Skeletal muscle tissue (tissue), 4 donors: ENCODE data around the gene RPS13. TPM values are rescaled to one million over a fixed set of nuclear protein-coding genes. Genes with fewer than 3 reads are reported as not detected.
"Not testable (repeated sequence)": the region's sequence is repeated elsewhere in the genome, so short reads cannot be mapped to it uniquely, and the experiment has no call there.

Source experiments
- H3K27ac ChIP-seq: one replicate; pipeline ENCODE4 v1.7.0; 2013; ENCODE audit warnings: mild to moderate bottlenecking, low read depth, low read length, inconsistent platforms
- H3K27me3 ChIP-seq, 3 donors: one replicate each; pipeline ENCODE4 v1.7.0; 2013; ENCODE audit warnings: low read length in 3 of 3; ENCODE audit not compliant: control insufficient read depth in 3 of 3, insufficient read depth in 3 of 3
- H3K36me3 ChIP-seq, 3 donors: one replicate each; pipeline ENCODE4 v1.7.0; 2013; ENCODE audit warnings: low read length in 3 of 3; ENCODE audit not compliant: control insufficient read depth in 3 of 3, insufficient read depth in 3 of 3
- H3K4me1 ChIP-seq, 3 donors: one replicate each; pipeline ENCODE4 v1.7.0; 2013; ENCODE audit warnings: low read length in 3 of 3, mild to moderate bottlenecking in 3 of 3; ENCODE audit not compliant: control insufficient read depth in 3 of 3, insufficient read depth in 3 of 3
- H3K4me3 ChIP-seq, 3 donors: one replicate each; pipeline ENCODE4 v1.7.0; 2013; ENCODE audit warnings: low read length in 3 of 3
- H3K9ac ChIP-seq, 3 donors: one replicate each; pipeline ENCODE4 v1.7.0; 2013; ENCODE audit warnings: low read length in 3 of 3, mild to moderate bottlenecking in 3 of 3, moderate library complexity in 2 of 3, low read depth in 1 of 3
- H3K9me3 ChIP-seq, 3 donors: one replicate each; pipeline ENCODE4 v1.7.0; 2013; ENCODE audit warnings: low read length in 3 of 3; ENCODE audit not compliant: control insufficient read depth in 3 of 3
- total RNA-seq: library from RNA; depleted of rRNA; stranded (reverse); fragments of >200 nt; gene quantifications from one replicate; pipeline ENCODE4 v1.2.3, GENCODE V29; 2014
- donor health status: Osteomylitis.

Gene RPS13
- total RNA-seq, 1 donor from 2014 or later, result 3,269 TPM

- H3K27ac ChIP-seq, result peak overlapping the region; percentile 96
- peaks cover 19 to 30% (median 21%) of the 10 kb centered on the region in 3 donors for H3K4me1 ChIP-seq
- no peaks in the 10 kb centered on the region for H3K27me3 ChIP-seq
- peak overlapping the region; percentile 97 to 99 (median 99) for H3K9ac ChIP-seq
- peak overlapping the region; percentile 96 to 99 (median 97) for H3K4me3 ChIP-seq
- no peaks in the 10 kb centered on the region for H3K9me3 ChIP-seq
- H3K36me3 ChIP-seq, result peaks cover 20 to 26% (median 25%) of the 10 kb centered on the region in 3 donors
These were observed 287 bp downstream of the RPS13 start for GRCh38 chr11:17077240-17077519.

DNA sequence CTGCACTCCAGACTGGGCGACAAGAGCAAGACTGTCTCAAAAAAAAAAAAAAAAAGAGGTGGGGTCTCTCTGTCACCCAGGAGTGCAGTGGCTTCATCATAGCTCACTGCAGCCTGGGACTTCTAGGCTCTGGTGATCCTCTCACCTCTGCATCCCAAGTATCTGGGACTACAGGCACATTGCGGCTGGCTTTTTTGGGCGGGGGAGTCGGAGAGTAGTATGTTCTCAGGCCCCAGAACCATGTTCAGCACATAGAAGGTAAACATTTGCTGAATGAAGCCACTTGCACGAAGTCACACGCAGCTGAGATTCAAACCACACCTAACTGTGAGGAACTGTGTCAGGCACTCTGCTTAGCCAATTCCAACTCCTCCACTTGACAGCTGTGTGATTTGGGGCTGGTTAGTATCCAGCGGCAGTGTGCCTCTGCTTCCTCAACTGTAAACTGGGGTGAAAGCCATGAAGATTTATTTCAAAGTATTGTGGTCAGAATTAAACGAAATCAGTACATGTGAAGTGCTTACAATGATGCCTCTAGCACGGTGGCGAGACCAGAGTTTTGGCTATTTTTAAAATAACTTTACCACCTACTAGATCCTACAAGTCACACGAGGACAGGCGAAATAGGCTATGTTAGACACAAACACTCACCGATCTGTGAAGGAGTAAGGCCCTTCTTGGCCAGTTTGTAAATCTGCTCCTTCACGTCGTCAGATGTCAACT is 789 bp downstream of the RPS13 start:
- no peaks in the 10 kb centered on the region for H3K27me3 ChIP-seq
- no peaks in the 10 kb centered on the region for H3K9me3 ChIP-seq
- H3K9ac ChIP-seq, result peak overlapping the region; percentile 97 to 99 (median 99)
- peak overlapping the region; percentile 96 to 99 (median 97) for H3K4me3 ChIP-seq
- peaks cover 19 to 30% (median 21%) of the 10 kb centered on the region in 3 donors for H3K4me1 ChIP-seq
- H3K27ac ChIP-seq, result peak overlapping the region; percentile 96
- H3K36me3 ChIP-seq, result peaks cover 20 to 26% (median 25%) of the 10 kb centered on the region in 3 donors

GRCh38 chr11:17075506-17075905 is 2.0 kb downstream of the RPS13 start:
- Histone ChIP-seq H3K27ac (no peak overlapping the region), H3K9me3 (no peaks in the 10 kb centered on the region), H3K27me3 (no peaks in the 10 kb centered on the region), H3K4me1 (peaks cover 19 to 30% (median 21%) of the 10 kb centered on the region in 3 donors), H3K4me3 (no peak overlapping the region), H3K9ac (no peak overlapping the region), H3K36me3 (peaks cover 20 to 26% (median 25%) of the 10 kb centered on the region in 3 donors)

GRCh38 chr11:17073370-17074027 is 4.0 kb downstream of the RPS13 start:
- H3K9me3 ChIP-seq, result no peaks in the 10 kb centered on the region
- no peak overlapping the region for H3K4me3 ChIP-seq
- H3K9ac ChIP-seq, result no peak overlapping the region
- H3K27ac ChIP-seq, result no peak overlapping the region
- peaks cover 20 to 26% (median 25%) of the 10 kb centered on the region in 3 donors for H3K36me3 ChIP-seq
- H3K27me3 ChIP-seq, result no peaks in the 10 kb centered on the region
- peaks cover 19 to 30% (median 21%) of the 10 kb centered on the region in 3 donors for H3K4me1 ChIP-seq

DNA sequence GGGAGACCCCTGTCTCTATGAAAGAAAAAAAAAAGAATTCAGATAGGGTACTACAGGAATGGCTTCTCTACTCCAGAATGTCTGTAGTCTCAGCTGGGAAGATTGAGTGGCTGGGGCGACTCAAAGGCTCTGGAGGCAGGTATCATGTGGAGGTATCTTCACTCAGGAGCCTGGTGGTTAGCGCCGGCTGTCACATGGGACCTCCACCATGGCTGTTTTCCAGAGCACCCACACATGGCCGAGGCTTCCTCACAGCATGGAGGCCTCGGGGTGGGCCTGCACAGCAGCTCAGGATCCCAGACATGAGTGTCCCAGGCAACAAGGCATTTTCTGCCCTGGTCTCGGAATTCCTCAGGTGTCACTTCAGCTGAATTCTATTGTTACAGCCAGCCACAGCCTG is 10.1 kb downstream of the RPS13 start:
- H3K9me3 ChIP-seq, result no peaks in the 10 kb centered on the region
- no peak overlapping the region for H3K4me3 ChIP-seq
- no peaks in the 10 kb centered on the region for H3K4me1 ChIP-seq
- H3K36me3 ChIP-seq, result no peaks in the 10 kb centered on the region
- H3K9ac ChIP-seq, result no peak overlapping the region
- no peak overlapping the region for H3K27ac ChIP-seq
- no peaks in the 10 kb centered on the region for H3K27me3 ChIP-seq

GRCh38 chr11:17066691-17067090 is 10.8 kb downstream of the RPS13 start:
- H3K27me3 ChIP-seq, result no peaks in the 10 kb centered on the region
- no peak overlapping the region for H3K9ac ChIP-seq
- H3K27ac ChIP-seq, result no peak overlapping the region
- no peaks in the 10 kb centered on the region for H3K4me1 ChIP-seq
- H3K4me3 ChIP-seq, result no peak overlapping the region
- H3K36me3 ChIP-seq, result no peaks in the 10 kb centered on the region
- no peaks in the 10 kb centered on the region for H3K9me3 ChIP-seq

DNA sequence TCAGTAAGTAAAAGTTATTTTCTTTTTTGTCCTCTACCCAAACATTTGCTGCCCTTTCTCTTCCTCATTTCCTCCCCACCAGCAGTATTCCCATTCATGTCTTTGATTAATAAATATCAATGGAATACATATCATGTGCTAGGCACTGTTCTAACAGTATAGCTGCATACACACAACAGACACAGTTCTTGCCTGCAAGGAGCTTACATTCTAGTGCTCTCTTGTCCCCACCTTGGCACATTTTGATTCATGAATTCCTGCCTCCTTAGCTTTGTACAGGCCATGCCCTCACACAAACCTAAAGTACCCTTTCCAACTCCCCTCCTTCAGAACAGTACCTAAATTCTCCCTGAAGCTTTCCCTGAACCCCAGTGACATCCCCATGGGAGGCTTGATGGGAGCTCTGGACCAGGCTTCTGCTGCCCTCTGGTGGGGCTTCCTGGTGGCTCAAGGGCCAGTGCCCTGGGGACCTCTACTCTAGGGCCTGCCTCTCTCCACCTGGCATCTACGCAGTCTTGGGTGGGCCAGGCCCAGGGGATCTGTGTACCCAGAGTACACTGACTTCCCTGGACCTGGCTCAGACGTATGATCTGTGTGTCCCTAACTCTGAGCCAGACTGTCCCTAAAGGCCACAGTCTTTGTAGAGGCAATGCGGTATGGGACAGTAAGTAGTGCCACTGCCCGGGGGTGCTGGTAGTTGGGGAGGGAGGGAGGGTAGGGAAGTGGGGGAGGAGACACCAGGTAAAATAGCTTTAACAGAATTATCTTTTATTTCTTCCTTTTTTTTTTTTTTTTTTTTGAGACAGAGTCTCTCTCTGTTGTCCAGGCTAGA is 14.1 kb downstream of the RPS13 start:
- Histone ChIP-seq H3K27ac (no peak overlapping the region), H3K4me3 (no peak overlapping the region), H3K4me1 (no peaks in the 10 kb centered on the region), H3K9me3 (no peaks in the 10 kb centered on the region), H3K27me3 (no peaks in the 10 kb centered on the region), H3K36me3 (no peaks in the 10 kb centered on the region), H3K9ac (no peak overlapping the region)

GRCh38 chr11:17051146-17051545 is 26.3 kb downstream of the RPS13 start:
- not testable (repeated sequence) for H3K9ac ChIP-seq, H3K36me3 ChIP-seq, H3K4me3 ChIP-seq, H3K27ac ChIP-seq, H3K27me3 ChIP-seq, H3K4me1 ChIP-seq, H3K9me3 ChIP-seq

DNA sequence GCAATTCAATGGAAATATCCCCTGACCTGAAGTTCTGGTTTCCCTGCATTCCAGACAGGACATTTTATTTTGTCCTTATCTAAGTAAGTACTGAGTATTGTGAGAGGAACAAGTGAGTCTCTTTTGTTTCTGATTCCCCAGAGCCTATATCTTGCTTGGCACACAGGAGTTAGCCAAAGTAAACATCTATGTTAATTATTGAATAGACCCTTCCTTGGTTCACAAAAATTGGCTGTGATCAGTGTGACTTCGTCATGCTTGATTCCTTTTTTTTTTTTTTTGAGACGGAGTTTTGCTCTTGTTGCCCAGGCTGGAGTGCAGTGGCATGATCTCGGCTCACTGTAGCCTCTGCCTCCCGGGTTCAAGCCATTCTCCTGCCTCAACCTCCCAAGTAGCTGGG is 29.0 kb downstream of the RPS13 start:
- H3K27me3 ChIP-seq, H3K4me1 ChIP-seq, H3K9ac ChIP-seq, H3K9me3 ChIP-seq, H3K4me3 ChIP-seq, H3K36me3 ChIP-seq, H3K27ac ChIP-seq: not testable (repeated sequence)

- H3K27me3 ChIP-seq, result no peaks in the 10 kb centered on the region
- no peaks in the 10 kb centered on the region for H3K36me3 ChIP-seq
- H3K4me1 ChIP-seq, result no peaks in the 10 kb centered on the region
- H3K9me3 ChIP-seq, result no peaks in the 10 kb centered on the region
- H3K4me3 ChIP-seq, result no peak overlapping the region
- no peak overlapping the region for H3K9ac ChIP-seq
- no peak overlapping the region for H3K27ac ChIP-seq
These were observed 30.8 kb downstream of the RPS13 start for GRCh38 chr11:17046690-17047089.
